OCI-LY1 (cell line): ENCODE results near the gene CFAP77.

Source experiments
- EZH2 ChIP-seq: fragments of 200-600 bp; sonication (generic), shearing (Covaris generic); IDR thresholded peaks from 2 replicates; pipeline ENCODE4 v1.8.0; 2017; ENCODE audit warnings: borderline replicate concordance, mixed run types, mild to moderate bottlenecking, antibody characterized with exemption, low read length, moderate library complexity, mixed read lengths
- TF ChIP-seq, protein P1 (sequence below): fragments of 200-600 bp; sonication (generic), shearing (Covaris generic); IDR thresholded peaks from 2 replicates; pipeline ENCODE4 v1.5.1; 2017; ENCODE audit warnings: mild to moderate bottlenecking, antibody characterized with exemption, low read length, moderate library complexity, mixed read lengths

DNA sequence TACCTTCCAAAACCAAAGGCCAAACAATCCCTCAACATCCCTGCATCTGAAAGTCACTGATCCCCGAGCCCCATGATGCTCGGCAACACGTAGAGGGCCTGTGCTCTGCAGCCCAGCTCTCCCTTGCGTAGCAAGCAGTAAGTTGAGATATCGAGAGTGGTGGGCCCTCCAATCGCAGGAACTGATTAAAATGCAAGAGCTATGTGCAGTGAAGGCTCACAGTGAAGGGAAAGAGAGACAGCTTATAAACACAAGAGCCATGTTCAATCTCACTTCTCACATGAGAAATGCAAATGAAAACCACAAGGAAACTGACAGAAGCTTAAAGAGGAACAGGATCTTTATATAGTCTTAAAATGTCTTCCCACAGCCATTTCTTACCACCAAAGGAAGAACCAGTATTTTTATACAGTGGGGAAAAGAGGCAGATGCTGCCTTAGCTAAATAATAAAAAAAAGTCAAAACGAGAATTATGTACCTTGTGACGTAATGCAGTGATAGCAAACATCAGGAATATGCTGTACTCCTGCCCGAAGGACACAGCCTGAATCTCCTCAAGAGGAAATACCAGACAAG lies 28.0 kb upstream of the CFAP77 start:
- TF ChIP-seq, protein P1, sequence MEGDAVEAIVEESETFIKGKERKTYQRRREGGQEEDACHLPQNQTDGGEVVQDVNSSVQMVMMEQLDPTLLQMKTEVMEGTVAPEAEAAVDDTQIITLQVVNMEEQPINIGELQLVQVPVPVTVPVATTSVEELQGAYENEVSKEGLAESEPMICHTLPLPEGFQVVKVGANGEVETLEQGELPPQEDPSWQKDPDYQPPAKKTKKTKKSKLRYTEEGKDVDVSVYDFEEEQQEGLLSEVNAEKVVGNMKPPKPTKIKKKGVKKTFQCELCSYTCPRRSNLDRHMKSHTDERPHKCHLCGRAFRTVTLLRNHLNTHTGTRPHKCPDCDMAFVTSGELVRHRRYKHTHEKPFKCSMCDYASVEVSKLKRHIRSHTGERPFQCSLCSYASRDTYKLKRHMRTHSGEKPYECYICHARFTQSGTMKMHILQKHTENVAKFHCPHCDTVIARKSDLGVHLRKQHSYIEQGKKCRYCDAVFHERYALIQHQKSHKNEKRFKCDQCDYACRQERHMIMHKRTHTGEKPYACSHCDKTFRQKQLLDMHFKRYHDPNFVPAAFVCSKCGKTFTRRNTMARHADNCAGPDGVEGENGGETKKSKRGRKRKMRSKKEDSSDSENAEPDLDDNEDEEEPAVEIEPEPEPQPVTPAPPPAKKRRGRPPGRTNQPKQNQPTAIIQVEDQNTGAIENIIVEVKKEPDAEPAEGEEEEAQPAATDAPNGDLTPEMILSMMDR, result no peak
- TF ChIP-seq EZH2, result no peak
